Prostate gland (tissue), 2 donors: ENCODE data around the gene NOD2. TPM values are rescaled to one million over a fixed set of nuclear protein-coding genes. Genes with fewer than 3 reads are reported as not detected.

Experiments used
- DNase-seq: peaks from one replicate; pipeline ENCODE4 v3.0.0-alpha.2; 2019; ENCODE audit warnings: low spot score
- H3K27ac ChIP-seq, 2 donors: fragments of 200-600 bp; sonication (generic); 2 replicates each; pipeline ENCODE4 v1.5.1; 2017 to 2019
- H3K27me3 ChIP-seq: fragments of 200-600 bp; sonication (generic); replicated peaks from 2 replicates; pipeline ENCODE4 v1.5.1; 2019; ENCODE audit not compliant: insufficient read depth
- H3K36me3 ChIP-seq, 2 donors: fragments of 200-600 bp; sonication (generic); 1 replicate in 1 of 2; 2 replicates in 1 of 2; pipeline versions ENCODE4 v1.5.1 to v1.8.1; 2017 to 2019
- H3K4me1 ChIP-seq: fragments of 200-600 bp; sonication (generic); replicated peaks from 2 replicates; pipeline ENCODE4 v1.5.1; 2019
- H3K4me3 ChIP-seq, 2 donors: fragments of 200-600 bp; sonication (generic); 2 replicates each; pipeline ENCODE4 v1.5.1; 2017 to 2019
- H3K9me3 ChIP-seq: fragments of 200-600 bp; sonication (generic); 2 replicates; pipeline ENCODE4 v1.5.1; 2017
- POLR2A ChIP-seq: fragments of 450-650 bp; IDR thresholded peaks from one replicate; pipeline ENCODE4 v1.6.1; 2016; ENCODE audit warnings: antibody characterized with exemption, mild to moderate bottlenecking
- POLR2AphosphoS5 ChIP-seq: sonication (generic); formaldehyde crosslinking; IDR thresholded peaks from one replicate; pipeline ENCODE4 v1.6.1; 2017; ENCODE audit warnings: antibody characterized with exemption
- WGBS: methylation state at CpG from one replicate; pipeline ENCODE4 v1.1.5; 2018; 5-methylcytosine and 5-hydroxymethylcytosine counted together
- intact Hi-C: fragments of 100-400 bp; cut with DNase I; formaldehyde crosslinking; loops from one replicate; pipeline ENCODE4 v1.14.2; 2022
- total RNA-seq, 2 donors: library from RNA; depleted of rRNA; stranded (reverse); fragments of >200 nt; gene quantifications; one replicate each; pipeline ENCODE4 v1.1.0, GENCODE V29; 2016
- TF ChIP-seq, protein P1 (sequence below), 4 experiments: fragments of 200-600 bp in 2 of 4; fragments of 450-650 bp in 2 of 4; sonication (generic) in 2 of 4; IDR thresholded peaks; 1 replicate in 3 of 4; 2 replicates in 1 of 4; pipeline ENCODE4 v1.5.1; 2016 to 2019; ENCODE audit warnings: antibody characterized with exemption in 4 of 4, mild to moderate bottlenecking in 2 of 4, moderate library complexity in 2 of 4

The NOD2 gene
- total RNA-seq, 2 donors from 2014 or later, result 2.8 to 5.6 TPM

GRCh38 chr16:50683689-50684374, 9.6 kb upstream of the NOD2 start:
- Histone ChIP-seq H3K4me1 (no peaks in the 10 kb centered on the region), H3K4me3 (no peak overlapping the region), H3K9me3 (no peaks in the 10 kb centered on the region), H3K27me3 (no peaks in the 10 kb centered on the region), H3K27ac (no peak overlapping the region), H3K36me3 (no peaks in the 10 kb centered on the region)
- no peak for DNase-seq
- TF ChIP-seq, protein P1, sequence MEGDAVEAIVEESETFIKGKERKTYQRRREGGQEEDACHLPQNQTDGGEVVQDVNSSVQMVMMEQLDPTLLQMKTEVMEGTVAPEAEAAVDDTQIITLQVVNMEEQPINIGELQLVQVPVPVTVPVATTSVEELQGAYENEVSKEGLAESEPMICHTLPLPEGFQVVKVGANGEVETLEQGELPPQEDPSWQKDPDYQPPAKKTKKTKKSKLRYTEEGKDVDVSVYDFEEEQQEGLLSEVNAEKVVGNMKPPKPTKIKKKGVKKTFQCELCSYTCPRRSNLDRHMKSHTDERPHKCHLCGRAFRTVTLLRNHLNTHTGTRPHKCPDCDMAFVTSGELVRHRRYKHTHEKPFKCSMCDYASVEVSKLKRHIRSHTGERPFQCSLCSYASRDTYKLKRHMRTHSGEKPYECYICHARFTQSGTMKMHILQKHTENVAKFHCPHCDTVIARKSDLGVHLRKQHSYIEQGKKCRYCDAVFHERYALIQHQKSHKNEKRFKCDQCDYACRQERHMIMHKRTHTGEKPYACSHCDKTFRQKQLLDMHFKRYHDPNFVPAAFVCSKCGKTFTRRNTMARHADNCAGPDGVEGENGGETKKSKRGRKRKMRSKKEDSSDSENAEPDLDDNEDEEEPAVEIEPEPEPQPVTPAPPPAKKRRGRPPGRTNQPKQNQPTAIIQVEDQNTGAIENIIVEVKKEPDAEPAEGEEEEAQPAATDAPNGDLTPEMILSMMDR (IDR thresholded peaks at IDR 0.05), result no peak
- TF ChIP-seq POLR2AphosphoS5, result no peak
- WGBS, result 76% methylated on average over 14 of the region's 14 CpGs
- intact Hi-C loops, result no loop called here

- TF ChIP-seq, protein P1 (IDR thresholded peaks at IDR 0.05), result no peak
- TF ChIP-seq POLR2AphosphoS5 (no peak), POLR2A (no peak)
- Histone ChIP-seq H3K27me3 (no peaks in the 10 kb centered on the region), H3K4me1 (no peaks in the 10 kb centered on the region), H3K4me3 (no peak overlapping the region), H3K9me3 (no peaks in the 10 kb centered on the region), H3K36me3 (no peaks in the 10 kb centered on the region), H3K27ac (no peak overlapping the region)
- intact Hi-C loops, result no loop called here
- DNase-seq, result no peak
- WGBS, result 84% methylated on average over 11 of the region's 11 CpGs
These were observed 8.5 kb upstream of the NOD2 start for GRCh38 chr16:50684823-50685461.

- intact Hi-C loops, result no loop called here
- Histone ChIP-seq H3K4me1 (no peaks in the 10 kb centered on the region), H3K27ac (no peak overlapping the region), H3K36me3 (no peaks in the 10 kb centered on the region), H3K4me3 (no peak overlapping the region), H3K27me3 (no peaks in the 10 kb centered on the region), H3K9me3 (no peaks in the 10 kb centered on the region)
- DNase-seq, result no peak
- TF ChIP-seq POLR2A (no peak), POLR2AphosphoS5 (no peak)
- TF ChIP-seq, protein P1 (IDR thresholded peaks at IDR 0.05), result no peak
- 75% methylated on average over 8 of the region's 8 CpGs for WGBS
These were observed 7.8 kb upstream of the NOD2 start for GRCh38 chr16:50685462-50686063.

DNA sequence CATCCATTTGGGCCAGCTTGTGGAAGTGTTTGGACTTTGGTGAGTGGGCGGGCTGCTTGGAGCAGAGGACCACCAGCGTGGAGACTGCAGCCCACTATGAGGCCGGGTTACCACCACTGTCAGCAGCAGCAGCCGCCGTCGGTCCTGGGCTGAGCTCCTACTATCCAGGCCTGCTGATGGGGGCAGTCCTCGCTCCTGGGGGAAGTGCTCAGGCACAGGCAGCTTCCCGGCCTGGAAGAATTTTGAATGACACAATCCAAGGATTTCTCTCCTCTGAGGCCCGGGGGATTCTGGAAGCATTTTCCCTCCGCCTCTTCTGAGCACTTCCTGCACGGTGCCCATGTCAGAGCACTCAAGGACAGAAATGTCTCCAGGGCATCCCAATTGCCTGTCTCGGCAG, 5.3 kb upstream of the NOD2 start:
- no peak for TF ChIP-seq POLR2A
- TF ChIP-seq, protein P1 (IDR thresholded peaks at IDR 0.05), result no peak
- TF ChIP-seq POLR2AphosphoS5, result no peak
- 52% methylated on average over 10 of the region's 12 CpGs for WGBS

More for the DNA sequence above, 5.3 kb upstream of the NOD2 start:
- Histone ChIP-seq H3K4me1 (no peaks in the 10 kb centered on the region), H3K27me3 (no peaks in the 10 kb centered on the region), H3K9me3 (no peaks in the 10 kb centered on the region), H3K36me3 (no peaks in the 10 kb centered on the region), H3K4me3 (no peak overlapping the region), H3K27ac (no peak overlapping the region)
- intact Hi-C loops, result no loop called here
- no peak for DNase-seq
